ENCODE measurements around the gene MPDZ.
"Not testable (repeated sequence)": the region's sequence is repeated elsewhere in the genome, so short reads cannot be mapped to it uniquely, and the experiment has no call there.

Gene MPDZ

GRCh38 chr9:13224366-13224765, 55.1 kb downstream of the MPDZ start:
- TF ChIP-seq ZNF274 (IDR thresholded peaks at IDR 0.05; ENCODE audit: low read depth, low read length) = no peak
- no peak overlapping the region for H3K4me3 ChIP-seq (ENCODE audit: low read length)

GRCh38 chr9:13222733-13223132, 56.8 kb downstream of the MPDZ start:
- H3K4me3 ChIP-seq (ENCODE audit: low read length) = not testable (repeated sequence)

- no peak for TF ChIP-seq ZNF274 (IDR thresholded peaks at IDR 0.05; ENCODE audit: low read depth, low read length)
- H3K4me3 ChIP-seq (ENCODE audit: low read length) = no peak overlapping the region
Observed at GRCh38 chr9:13221741-13222140, 57.8 kb downstream of the MPDZ start.

GRCh38 chr9:13220837-13221236, 58.7 kb downstream of the MPDZ start:
- no peak for TF ChIP-seq ZNF274 (IDR thresholded peaks at IDR 0.05; ENCODE audit: low read depth, low read length)
- H3K4me3 ChIP-seq (ENCODE audit: low read length) = no peak overlapping the region

GRCh38 chr9:13215791-13216554, 63.5 kb downstream of the MPDZ start:
- no peak for TF ChIP-seq ZNF274 (IDR thresholded peaks at IDR 0.05; ENCODE audit: low read depth, low read length)
- no peak overlapping the region for H3K4me3 ChIP-seq (ENCODE audit: low read length)

GRCh38 chr9:13213998-13214397, 65.5 kb downstream of the MPDZ start:
- H3K4me3 ChIP-seq (ENCODE audit: low read length) = no peak overlapping the region
- no peak for TF ChIP-seq ZNF274 (IDR thresholded peaks at IDR 0.05; ENCODE audit: low read depth, low read length)

GRCh38 chr9:13213337-13213736, 66.2 kb downstream of the MPDZ start:
- H3K4me3 ChIP-seq (ENCODE audit: low read length) = no peak overlapping the region
- no peak for TF ChIP-seq ZNF274 (IDR thresholded peaks at IDR 0.05; ENCODE audit: low read depth, low read length)

- no peak overlapping the region for H3K4me3 ChIP-seq (ENCODE audit: low read length)
- no peak for TF ChIP-seq ZNF274 (IDR thresholded peaks at IDR 0.05; ENCODE audit: low read depth, low read length)
Observed at GRCh38 chr9:13210306-13210705, 69.2 kb downstream of the MPDZ start.

- no peak overlapping the region for H3K4me3 ChIP-seq (ENCODE audit: low read length)
- TF ChIP-seq ZNF274 (IDR thresholded peaks at IDR 0.05; ENCODE audit: low read depth, low read length) = no peak
Observed at GRCh38 chr9:13209498-13209897, 70.0 kb downstream of the MPDZ start.

GRCh38 chr9:13205824-13206223, 73.7 kb downstream of the MPDZ start:
- no peak for TF ChIP-seq ZNF274 (IDR thresholded peaks at IDR 0.05; ENCODE audit: low read depth, low read length)
- H3K4me3 ChIP-seq (ENCODE audit: low read length) = no peak overlapping the region

GRCh38 chr9:13190040-13190439, 89.5 kb downstream of the MPDZ start:
- TF ChIP-seq ZNF274 (IDR thresholded peaks at IDR 0.05; ENCODE audit: low read depth, low read length) = no peak
- H3K4me3 ChIP-seq (ENCODE audit: low read length) = no peak overlapping the region

- no peak for TF ChIP-seq ZNF274 (IDR thresholded peaks at IDR 0.05; ENCODE audit: low read depth, low read length)
- H3K4me3 ChIP-seq (ENCODE audit: low read length) = no peak overlapping the region
Observed at GRCh38 chr9:13189362-13189761, 90.1 kb downstream of the MPDZ start.

- TF ChIP-seq ZNF274 (IDR thresholded peaks at IDR 0.05; ENCODE audit: low read depth, low read length) = no peak
- no peak overlapping the region for H3K4me3 ChIP-seq (ENCODE audit: low read length)
Observed at GRCh38 chr9:13186774-13187173, 92.7 kb downstream of the MPDZ start.

- no peak overlapping the region for H3K4me3 ChIP-seq (ENCODE audit: low read length)
- TF ChIP-seq ZNF274 (IDR thresholded peaks at IDR 0.05; ENCODE audit: low read depth, low read length) = no peak
Observed at GRCh38 chr9:13186091-13186490, 93.4 kb downstream of the MPDZ start.

GRCh38 chr9:13181652-13182051, 97.8 kb downstream of the MPDZ start:
- H3K4me3 ChIP-seq (ENCODE audit: low read length) = no peak overlapping the region
- no peak for TF ChIP-seq ZNF274 (IDR thresholded peaks at IDR 0.05; ENCODE audit: low read depth, low read length)

- TF ChIP-seq ZNF274 (IDR thresholded peaks at IDR 0.05; ENCODE audit: low read depth, low read length) = no peak
Observed at GRCh38 chr9:13179257-13179656, 100.2 kb downstream of the MPDZ start.

More at GRCh38 chr9:13179257-13179656, 100.2 kb downstream of the MPDZ start:
- no peak overlapping the region for H3K4me3 ChIP-seq (ENCODE audit: low read length)

Data from GM08714 (cell line).